ENCODE data around the gene SPATA31E1.
A peak's percentile ranks its signal among the peaks of the same experiment; 100 is the strongest.

The SPATA31E1 gene

GRCh38 chr9:87882627-87883026 is at the start of gene SPATA31E1:
SPATA31E1 (plus strand) TSS chr9:87882877; CDS start chr9:87882892, 15 bp downstream.
- H3K4me3 ChIP-seq (ENCODE audit: low read depth, low read length, poor library complexity, severe bottlenecking) = no peak within 1 kb of the TSS
- no peak within 1 kb of the TSS for H3K4me2 ChIP-seq (ENCODE audit: low read length)
- no peak within 1 kb of the TSS for H3K27ac ChIP-seq (ENCODE audit: low read depth, low read length, poor library complexity, severe bottlenecking)
- no peaks in the 10 kb centered on the region for H3K9me3 ChIP-seq (ENCODE audit: low read length)
- H3K36me3 ChIP-seq (ENCODE audit: insufficient read depth, low read length) = no peaks in the 10 kb centered on the region
- H3K9me2 ChIP-seq (ENCODE audit: low read depth, low read length) = no peaks in the 10 kb centered on the region
- no peaks in the 10 kb centered on the region for H4K20me1 ChIP-seq (ENCODE audit: insufficient read depth, low read length)
- H2AFZ ChIP-seq (ENCODE audit: low read length) = no peak within 1 kb of the TSS
- H3K9ac ChIP-seq (ENCODE audit: low read length) = no peak within 1 kb of the TSS
- no peaks in the 10 kb centered on the region for H3K79me2 ChIP-seq (ENCODE audit: insufficient read depth, low read length)
- H3F3A ChIP-seq (ENCODE audit: insufficient read depth, low read length) = no peaks in the 10 kb centered on the region
- no peaks in the 10 kb centered on the region for H3K27me3 ChIP-seq (ENCODE audit: insufficient read depth, low read length)
- no peaks in the 10 kb centered on the region for H3K4me1 ChIP-seq (ENCODE audit: insufficient read depth, low read length, severe bottlenecking)
- TF ChIP-seq CTCF (IDR thresholded peaks at IDR 0.05; ENCODE audit: low read length) (no peak), EZH2 (IDR thresholded peaks at IDR 0.05; ENCODE audit: borderline replicate concordance, low read length) (no peak)

GRCh38 chr9:87834357-87834756 is 48.3 kb upstream of the SPATA31E1 start:
- Histone ChIP-seq H3K9ac (ENCODE audit: low read length) (no peak overlapping the region), H3K4me1 (ENCODE audit: insufficient read depth, low read length, severe bottlenecking) (no peaks in the 10 kb centered on the region), H3K9me3 (ENCODE audit: low read length) (no peaks in the 10 kb centered on the region), H2AFZ (ENCODE audit: low read length) (no peak overlapping the region), H3F3A (ENCODE audit: insufficient read depth, low read length) (no peaks in the 10 kb centered on the region), H3K4me2 (ENCODE audit: low read length) (no peak overlapping the region), H3K36me3 (ENCODE audit: insufficient read depth, low read length) (no peaks in the 10 kb centered on the region), H3K79me2 (ENCODE audit: insufficient read depth, low read length) (no peaks in the 10 kb centered on the region), H3K27ac (ENCODE audit: low read depth, low read length, poor library complexity, severe bottlenecking) (no peak overlapping the region), H4K20me1 (ENCODE audit: insufficient read depth, low read length) (no peaks in the 10 kb centered on the region), H3K27me3 (ENCODE audit: insufficient read depth, low read length) (no peaks in the 10 kb centered on the region), H3K4me3 (ENCODE audit: low read depth, low read length, poor library complexity, severe bottlenecking) (no peak overlapping the region), H3K9me2 (ENCODE audit: low read depth, low read length) (no peaks in the 10 kb centered on the region)
- TF ChIP-seq EZH2 (IDR thresholded peaks at IDR 0.05; ENCODE audit: borderline replicate concordance, low read length) (no peak), CTCF (IDR thresholded peaks at IDR 0.05; ENCODE audit: low read length) (peak; percentile 28; the same call in 1 of the 2 replicates)

- H3K4me3 ChIP-seq (ENCODE audit: low read depth, low read length, poor library complexity, severe bottlenecking) = no peak overlapping the region
- no peak overlapping the region for H2AFZ ChIP-seq (ENCODE audit: low read length)
- no peaks in the 10 kb centered on the region for H3K4me1 ChIP-seq (ENCODE audit: insufficient read depth, low read length, severe bottlenecking)
- H3K36me3 ChIP-seq (ENCODE audit: insufficient read depth, low read length) = no peaks in the 10 kb centered on the region
- no peaks in the 10 kb centered on the region for H3K79me2 ChIP-seq (ENCODE audit: insufficient read depth, low read length)
- H3K9me3 ChIP-seq (ENCODE audit: low read length) = no peaks in the 10 kb centered on the region
- H3K9me2 ChIP-seq (ENCODE audit: low read depth, low read length) = no peaks in the 10 kb centered on the region
- H3K27me3 ChIP-seq (ENCODE audit: insufficient read depth, low read length) = no peaks in the 10 kb centered on the region
- no peak overlapping the region for H3K9ac ChIP-seq (ENCODE audit: low read length)
- H3K27ac ChIP-seq (ENCODE audit: low read depth, low read length, poor library complexity, severe bottlenecking) = no peak overlapping the region
- H3F3A ChIP-seq (ENCODE audit: insufficient read depth, low read length) = no peaks in the 10 kb centered on the region
- H3K4me2 ChIP-seq (ENCODE audit: low read length) = no peak overlapping the region
- no peak for TF ChIP-seq EZH2 (IDR thresholded peaks at IDR 0.05; ENCODE audit: borderline replicate concordance, low read length)
- H4K20me1 ChIP-seq (ENCODE audit: insufficient read depth, low read length) = no peaks in the 10 kb centered on the region
Measured at GRCh38 chr9:87836536-87836935, 46.1 kb upstream of the SPATA31E1 start.

- TF ChIP-seq CTCF (IDR thresholded peaks at IDR 0.05; ENCODE audit: low read length) (no peak), EZH2 (IDR thresholded peaks at IDR 0.05; ENCODE audit: borderline replicate concordance, low read length) (no peak)
- no peak overlapping the region for H3K27ac ChIP-seq (ENCODE audit: low read depth, low read length, poor library complexity, severe bottlenecking)
- no peaks in the 10 kb centered on the region for H3K9me2 ChIP-seq (ENCODE audit: low read depth, low read length)
- H3K4me2 ChIP-seq (ENCODE audit: low read length) = no peak overlapping the region
- no peaks in the 10 kb centered on the region for H3K4me1 ChIP-seq (ENCODE audit: insufficient read depth, low read length, severe bottlenecking)
- H3K9ac ChIP-seq (ENCODE audit: low read length) = no peak overlapping the region
- H3K79me2 ChIP-seq (ENCODE audit: insufficient read depth, low read length) = no peaks in the 10 kb centered on the region
- H3F3A ChIP-seq (ENCODE audit: insufficient read depth, low read length) = no peaks in the 10 kb centered on the region
- no peaks in the 10 kb centered on the region for H3K27me3 ChIP-seq (ENCODE audit: insufficient read depth, low read length)
- no peaks in the 10 kb centered on the region for H3K36me3 ChIP-seq (ENCODE audit: insufficient read depth, low read length)
- H4K20me1 ChIP-seq (ENCODE audit: insufficient read depth, low read length) = no peaks in the 10 kb centered on the region
- no peak overlapping the region for H2AFZ ChIP-seq (ENCODE audit: low read length)
- H3K4me3 ChIP-seq (ENCODE audit: low read depth, low read length, poor library complexity, severe bottlenecking) = no peak overlapping the region
- no peaks in the 10 kb centered on the region for H3K9me3 ChIP-seq (ENCODE audit: low read length)
Measured at GRCh38 chr9:87836951-87837705, 45.5 kb upstream of the SPATA31E1 start.

Measured in OCI-LY1 (cell line).